IPS DF 19.7 (cell line): ENCODE results near the gene GRIK2.
"Not testable (repeated sequence)": the region's sequence is repeated elsewhere in the genome, so short reads cannot be mapped to it uniquely, and the experiment has no call there.

ENCODE experiments used
- DNase-seq: peaks from one replicate; pipeline ENCODE4 v3.0.0-alpha.2; 2013; ENCODE audit warnings: low read depth, low spot score

GRIK2 gene

DNA sequence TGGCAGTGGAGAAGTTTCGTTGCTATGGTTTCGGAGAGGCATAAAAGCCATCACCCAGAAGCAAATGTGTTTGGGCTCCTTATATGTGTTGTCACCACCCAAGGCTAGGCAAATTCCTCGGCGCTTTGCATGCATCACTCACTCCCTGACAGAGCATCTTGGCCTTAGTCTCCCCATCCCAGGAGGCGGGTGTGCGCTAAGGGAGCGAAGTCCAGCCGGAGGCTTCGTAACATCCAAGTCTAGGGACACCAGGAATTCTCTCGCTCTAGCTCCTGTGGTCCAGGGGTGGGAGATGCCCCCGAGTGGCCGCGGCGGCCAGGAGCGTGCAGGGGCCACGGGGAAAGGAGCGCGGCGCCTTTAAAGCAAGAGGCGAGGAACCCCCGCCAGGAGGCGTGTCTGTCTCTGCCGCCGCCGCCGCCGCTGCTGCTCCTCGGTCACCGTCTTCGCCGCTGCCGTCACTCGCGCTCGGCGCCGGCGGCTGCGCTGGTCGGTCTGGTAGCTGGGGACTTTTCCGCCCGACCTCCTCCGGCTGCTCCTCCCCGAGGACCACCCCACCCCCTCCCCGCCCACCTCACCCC, at the start of gene GRIK2:
Gene GRIK2 (plus strand): TSS at position 458 of the 578 bp plus-strand sequence.
- DNase-seq = no peak

DNA sequence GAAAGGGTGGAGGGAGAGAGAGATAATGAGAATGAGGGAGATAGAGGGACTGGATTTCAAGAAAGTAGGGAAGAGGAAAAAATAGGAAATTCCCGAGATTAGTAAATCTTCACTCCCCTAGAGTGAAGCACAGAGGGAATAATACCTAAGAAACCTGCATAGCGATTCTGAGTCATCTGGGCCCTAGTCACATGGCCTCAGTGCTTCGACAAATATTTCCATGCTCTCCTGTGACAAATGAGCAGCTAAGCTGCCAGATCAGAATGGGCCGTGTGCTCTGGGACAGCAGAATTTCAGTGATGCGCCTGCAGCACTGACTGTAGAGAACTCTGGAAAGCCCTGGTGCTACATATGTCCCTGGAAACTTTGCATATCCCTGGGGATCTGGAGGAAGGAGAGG, 48.6 kb upstream of the GRIK2 start:
- no peak for DNase-seq

DNA sequence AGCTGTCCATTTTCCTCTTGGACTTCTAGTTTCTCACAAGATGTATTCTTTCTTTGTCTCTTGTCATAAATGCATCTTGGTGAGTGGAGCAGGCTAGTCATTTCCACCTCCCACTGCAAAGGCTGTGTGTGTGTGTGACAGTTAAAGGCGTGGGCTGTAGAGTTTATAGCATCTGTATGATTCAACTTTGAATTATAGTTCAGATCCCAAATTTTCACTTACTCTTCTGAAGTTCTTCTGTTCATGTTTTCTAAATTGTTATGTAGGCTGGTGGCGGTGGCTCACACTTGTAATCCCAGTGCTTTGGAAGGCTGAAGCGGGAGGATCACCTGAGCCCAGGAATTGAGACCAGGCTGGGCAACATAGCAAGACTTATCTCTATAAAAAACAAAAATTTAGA, 44.7 kb upstream of the GRIK2 start:
- DNase-seq = no peak

DNA sequence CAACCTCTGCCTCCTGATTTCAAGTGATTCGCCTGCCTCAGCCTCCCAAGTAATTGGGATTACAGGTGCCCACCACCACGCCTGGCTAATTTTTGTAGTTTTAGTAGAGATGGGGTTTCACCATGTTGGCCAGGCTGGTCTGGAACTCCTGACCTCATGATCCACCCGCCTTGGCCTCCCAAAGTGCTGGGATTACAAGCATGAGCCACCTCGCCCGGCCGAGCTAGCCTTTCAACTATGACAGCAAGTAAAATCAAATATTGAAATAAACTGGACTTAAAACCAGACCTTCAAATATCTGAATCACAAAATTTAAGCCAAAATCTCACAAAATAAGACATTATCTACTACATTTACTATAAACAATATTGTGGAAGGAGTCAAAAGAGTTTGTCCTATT, 42.9 kb upstream of the GRIK2 start:
- DNase-seq = not testable (repeated sequence)

DNA sequence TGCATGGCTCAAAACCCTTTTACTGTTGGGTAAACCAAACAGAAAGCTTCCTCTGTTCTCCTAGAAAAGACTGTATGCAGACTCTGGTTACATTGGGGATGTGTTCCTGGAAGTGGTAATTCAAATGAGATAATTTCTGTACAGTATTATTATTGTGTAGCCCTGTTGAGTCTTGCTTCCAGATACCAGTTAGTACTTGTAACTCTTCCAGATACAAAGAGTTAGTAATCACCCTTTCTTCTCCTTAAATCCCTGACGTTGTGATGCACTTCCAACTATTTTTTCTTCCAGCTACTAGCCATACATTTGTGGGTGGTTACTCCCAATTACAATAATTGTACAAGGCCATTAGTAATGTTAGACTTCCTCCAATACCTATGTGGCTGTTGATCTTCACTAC, 42.3 kb upstream of the GRIK2 start:
- no peak for DNase-seq

DNA sequence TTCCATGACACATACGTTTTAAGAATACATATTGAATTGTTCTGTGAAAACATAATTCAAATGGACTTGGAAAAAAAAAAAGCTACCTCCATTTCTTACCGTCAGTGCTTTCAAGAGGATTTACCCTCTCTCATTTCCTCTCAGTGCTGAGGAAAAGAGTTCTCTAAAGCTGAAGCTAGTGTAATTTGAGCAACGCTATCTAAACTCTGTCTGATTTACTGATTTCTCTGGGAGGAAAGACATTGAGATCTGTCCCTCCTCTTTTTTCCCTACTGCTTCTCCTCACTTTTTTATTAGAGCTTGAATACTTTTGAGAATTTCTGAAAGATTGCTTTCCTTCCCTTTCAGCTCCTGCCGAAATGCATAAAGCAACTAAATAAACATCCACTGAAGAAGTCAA, 41.2 kb upstream of the GRIK2 start:
- DNase-seq = no peak

DNA sequence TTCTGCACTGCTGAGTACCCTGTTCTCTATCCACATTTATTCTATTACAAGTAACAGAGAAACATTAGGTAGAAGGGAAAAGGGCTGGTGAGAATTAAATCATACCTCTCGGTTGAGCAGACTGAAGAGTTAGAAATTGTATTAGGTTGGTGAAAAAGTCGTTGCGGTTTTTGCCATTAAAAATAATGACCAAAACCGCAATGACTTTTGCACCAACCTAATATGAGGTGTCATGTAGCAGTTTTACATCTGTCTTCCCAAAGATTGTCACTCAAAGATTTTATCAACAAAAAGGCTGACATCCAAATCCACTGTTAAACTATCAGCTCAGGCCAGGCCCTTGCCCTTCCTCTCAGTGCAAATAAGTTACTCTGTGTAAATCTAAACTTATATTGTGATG, 28.3 kb upstream of the GRIK2 start:
- no peak for DNase-seq

DNA sequence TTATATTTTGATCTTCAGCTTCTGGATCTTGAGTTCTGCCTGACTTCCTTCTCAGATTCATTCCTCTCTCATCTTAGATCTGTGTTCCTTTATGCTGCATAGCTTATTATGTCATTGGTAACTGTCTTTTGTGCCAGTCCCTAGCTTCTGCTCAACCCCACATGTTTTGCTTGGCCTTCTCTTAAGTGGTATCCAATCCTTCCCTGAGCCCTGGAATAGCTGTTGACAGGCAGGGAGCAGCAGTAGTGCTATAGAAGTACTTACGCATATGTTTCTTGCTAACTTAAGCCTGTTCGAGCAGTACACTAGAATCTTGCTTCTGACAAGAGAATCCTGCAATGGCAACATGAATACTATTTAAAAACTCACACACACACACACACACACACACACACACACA, 13.6 kb upstream of the GRIK2 start:
- no peak for DNase-seq

DNA sequence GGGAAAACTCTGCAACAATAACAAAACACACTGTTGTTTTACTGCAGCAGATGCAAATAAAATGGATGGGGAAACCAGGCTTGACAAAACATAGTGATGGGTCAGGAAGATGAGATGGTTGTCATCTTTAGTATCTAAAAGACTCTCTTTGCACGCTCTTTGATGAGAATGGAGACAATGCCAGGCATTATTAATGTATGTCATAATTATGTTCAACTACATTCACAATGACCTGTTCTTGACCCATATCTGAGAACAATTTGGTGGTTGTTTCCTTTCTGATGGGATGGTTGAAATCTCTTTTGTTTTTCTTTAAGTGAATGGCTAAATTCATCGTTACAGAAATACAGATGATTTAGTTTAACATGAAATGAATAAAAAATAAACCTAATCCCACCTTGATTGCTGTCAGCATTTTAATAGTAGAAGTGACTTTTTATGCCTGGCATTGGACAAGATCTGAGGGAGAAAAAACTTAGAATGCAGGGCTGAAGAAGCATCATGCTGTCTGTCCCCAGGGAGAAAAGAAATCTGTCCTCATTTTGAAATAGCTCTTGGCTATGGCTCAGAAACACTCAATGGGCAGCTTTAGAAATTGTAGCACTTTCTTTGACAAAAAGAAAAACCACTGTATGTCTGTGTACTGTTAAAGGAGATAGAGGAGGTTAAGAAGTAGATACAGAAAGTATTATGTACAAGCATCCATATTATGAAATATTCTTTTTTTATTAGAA, 12.4 kb upstream of the GRIK2 start:
- DNase-seq = no peak

DNA sequence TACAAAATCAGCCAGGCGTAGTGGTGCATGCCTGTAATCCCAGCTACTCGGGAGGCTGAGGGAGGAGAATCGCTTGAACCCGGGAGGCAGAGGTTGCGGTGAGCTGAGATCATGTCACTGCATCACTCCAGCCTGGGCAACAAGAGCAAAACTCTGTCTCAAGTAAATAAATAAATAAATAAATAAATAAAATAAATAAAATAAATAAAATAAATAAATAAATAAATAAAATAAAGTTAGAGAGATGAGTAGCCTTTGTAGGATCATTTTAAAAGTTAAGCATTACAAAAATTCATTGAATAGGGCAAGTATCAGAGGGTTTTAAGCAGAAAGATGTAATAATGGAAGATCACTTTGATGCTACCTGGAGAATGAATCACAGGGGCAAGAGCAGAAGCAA, 9.8 kb upstream of the GRIK2 start:
- DNase-seq = not testable (repeated sequence)

DNA sequence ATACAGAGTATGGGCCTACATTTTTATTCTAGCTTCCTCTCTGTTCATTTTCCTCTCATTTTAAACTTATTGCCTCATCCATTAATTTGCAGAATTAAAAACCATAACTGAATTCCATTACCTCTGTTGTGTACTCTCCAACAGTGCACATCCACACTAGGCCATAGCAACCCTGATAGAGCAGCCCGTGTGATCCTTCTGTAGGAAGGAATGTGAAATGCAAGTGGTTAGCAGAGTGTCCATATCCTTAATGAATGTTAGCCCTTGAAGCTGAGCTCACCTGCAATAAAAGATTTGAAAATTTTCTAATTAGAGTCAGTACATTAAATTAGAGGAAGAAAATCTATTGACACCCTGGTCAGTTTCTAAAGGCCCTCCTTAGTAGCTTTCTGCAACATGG, 6.5 kb upstream of the GRIK2 start:
- no peak for DNase-seq

DNA sequence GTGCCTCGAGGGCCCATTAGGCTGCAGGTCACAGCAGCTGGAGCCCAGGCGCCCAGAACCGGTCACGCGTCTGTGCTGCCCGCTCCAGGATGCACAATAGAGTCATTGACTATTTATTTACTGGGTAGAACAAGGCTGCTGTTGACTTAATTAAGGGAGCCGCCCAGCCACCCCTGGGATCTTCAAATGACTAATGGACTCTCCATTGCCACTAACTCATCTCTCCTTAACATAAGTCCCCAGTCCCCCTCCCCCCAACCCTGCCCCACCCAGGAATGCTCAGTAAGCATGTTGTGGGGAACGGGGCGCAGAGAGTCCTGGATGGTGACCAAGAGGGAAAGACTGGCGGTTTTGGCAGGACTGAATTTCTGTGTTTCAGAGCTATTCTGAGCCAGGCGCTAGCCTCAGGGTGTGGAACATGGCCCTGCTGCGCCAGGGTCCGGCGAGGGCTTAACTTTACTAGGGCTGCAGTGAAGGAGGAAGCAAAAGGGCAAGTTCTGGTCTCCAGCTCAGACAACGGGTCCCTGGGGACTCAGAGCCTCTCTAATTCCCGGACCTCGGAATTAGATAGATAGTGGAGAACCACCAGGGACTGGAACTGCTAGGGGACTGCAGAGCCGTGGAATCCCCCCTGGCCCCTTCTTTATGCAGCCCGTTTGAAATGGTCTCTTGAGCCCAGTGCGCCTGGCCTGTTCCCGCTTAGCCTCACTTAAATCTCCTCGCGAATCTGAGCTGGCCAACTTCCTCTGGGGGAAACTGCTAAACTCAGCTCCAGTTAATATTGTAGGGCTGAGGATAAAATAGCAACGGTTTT, 1.5 kb upstream of the GRIK2 start:
- DNase-seq = no peak

DNA sequence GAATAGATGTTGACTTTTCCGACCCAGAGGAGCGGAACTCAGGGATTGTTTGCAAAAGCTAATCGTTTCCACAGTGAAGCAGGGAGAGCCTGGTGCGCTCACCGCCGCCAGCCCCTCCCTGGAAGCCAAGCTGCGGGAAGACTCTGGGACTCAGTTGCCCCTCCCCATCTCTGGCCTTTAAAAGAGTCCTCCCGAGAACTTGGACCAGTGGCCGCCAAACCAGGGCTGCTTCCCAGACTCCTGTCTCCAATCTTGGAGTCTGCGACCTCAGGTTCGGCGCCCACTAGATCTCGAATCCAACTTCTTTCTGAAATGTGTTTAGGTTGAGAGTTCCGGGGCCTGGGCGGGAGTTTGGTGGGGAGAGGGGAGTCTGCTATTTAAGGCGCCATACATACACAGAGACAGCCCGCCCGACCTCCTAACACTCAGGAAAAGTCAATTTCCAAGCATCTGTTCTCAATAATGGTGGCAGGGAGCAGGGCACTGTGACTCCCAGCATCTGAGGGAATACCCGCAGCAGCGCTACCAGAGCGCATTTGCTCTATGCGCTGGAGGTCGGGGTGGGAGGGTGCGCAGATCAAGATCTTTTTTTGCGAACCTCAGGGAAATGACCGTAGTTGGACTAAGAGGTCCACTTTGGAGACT, 800 bp upstream of the GRIK2 start:
- no peak for DNase-seq

DNA sequence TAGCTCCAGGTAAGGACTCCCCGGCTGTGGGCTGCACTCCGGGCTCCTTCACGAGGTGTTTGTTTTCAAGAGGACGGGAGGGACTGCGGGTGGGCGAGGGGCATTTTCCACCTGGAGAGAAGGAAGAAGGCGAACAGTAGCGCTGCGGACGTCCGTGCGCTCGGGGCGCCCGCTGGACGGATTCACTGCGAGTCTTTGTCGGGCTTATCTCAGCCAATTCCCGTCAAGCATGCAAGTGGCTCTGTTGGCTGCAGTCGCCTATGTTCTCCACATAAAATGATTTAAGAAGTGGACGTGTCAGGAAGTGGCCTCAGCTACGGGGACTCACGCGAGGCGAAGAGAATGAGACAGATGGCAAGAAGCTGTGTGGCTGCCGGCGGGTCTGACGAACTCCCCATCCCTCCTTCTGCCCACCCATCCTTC, 332 bp downstream of the GRIK2 start:
- no peak for DNase-seq

DNA sequence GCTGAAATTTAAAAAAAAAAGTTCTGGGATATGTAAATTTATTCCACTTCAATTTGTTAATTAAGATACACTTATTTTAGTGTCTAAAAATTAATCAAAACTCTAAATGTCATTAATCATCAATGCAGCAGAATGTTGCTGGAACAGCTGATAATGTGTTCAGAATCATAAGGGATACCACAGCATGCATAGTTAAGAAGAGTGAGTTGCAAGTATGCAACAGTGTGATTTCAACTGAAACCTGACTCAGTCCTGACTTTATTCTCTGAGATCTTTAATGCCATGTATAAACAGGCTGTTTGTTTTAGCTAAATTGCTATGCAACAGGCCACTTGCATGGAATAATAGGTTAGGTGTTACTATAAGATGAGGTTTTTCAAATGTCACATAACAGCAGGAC, 1.4 kb downstream of the GRIK2 start:
- no peak for DNase-seq

DNA sequence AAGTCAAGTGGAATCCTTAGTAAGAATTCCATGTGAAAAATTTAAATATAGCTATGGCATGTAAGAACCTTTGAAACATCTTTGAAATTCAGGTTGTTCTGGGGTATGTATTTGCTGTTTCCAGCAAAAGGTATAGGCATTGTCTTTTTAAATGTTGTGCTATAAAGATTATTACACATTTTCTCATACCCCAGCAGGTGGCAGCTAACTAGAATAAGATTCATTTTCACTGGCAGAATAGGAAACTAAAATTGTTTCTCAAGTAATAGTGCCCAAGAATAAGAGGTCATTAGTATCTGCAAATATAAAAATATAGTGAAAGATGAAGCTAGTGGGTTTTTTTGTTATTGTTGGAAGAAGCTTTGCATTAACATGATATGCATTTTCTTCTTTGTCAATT, 1.8 kb downstream of the GRIK2 start:
- no peak for DNase-seq

DNA sequence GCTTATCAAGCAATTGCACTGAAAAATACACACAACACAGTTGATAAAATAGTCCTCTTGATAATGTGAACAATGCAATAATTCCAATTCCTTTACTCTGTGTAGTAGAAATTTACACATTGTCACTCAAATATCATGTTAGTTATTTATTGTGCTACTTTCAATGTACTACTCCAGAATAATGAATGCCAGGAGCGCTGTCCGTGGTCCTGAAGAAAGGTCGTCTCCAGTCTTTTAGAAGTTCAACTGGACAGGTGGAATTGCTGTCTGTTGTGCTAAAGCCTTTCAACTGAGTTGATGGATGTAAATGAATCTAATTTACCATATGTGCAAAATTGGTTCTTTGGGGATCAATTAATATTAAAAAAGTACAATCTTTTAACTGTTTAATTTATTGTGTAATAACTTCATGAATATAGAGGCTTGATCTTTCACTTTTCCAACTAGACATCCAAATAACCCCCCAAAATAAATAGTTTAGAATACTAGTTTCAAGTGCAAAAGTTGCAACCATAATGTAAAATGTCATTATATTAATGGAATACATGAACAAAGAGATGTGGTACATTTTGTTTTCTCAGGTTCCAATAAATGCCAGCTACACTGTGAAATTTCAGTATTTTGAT, 3.2 kb downstream of the GRIK2 start:
- no peak for DNase-seq

DNA sequence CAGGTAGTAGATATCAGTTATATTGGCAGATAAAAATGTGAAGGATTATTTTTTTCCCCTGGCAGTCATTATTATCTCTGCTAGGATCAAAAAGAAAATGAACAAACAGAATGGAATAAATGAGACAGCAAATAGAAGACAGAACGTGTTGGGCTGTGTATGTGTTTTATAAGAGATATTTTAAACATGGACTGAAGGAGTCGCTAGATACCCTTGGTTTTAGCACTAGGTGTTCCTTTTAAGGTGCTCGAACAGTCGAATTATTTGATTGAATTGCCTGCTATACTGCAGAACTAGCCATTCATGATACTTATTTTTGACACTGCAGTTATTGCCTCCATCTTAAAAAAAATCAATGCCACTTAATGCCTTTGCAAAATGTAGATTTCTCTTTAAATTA, 3.7 kb downstream of the GRIK2 start:
- no peak for DNase-seq

DNA sequence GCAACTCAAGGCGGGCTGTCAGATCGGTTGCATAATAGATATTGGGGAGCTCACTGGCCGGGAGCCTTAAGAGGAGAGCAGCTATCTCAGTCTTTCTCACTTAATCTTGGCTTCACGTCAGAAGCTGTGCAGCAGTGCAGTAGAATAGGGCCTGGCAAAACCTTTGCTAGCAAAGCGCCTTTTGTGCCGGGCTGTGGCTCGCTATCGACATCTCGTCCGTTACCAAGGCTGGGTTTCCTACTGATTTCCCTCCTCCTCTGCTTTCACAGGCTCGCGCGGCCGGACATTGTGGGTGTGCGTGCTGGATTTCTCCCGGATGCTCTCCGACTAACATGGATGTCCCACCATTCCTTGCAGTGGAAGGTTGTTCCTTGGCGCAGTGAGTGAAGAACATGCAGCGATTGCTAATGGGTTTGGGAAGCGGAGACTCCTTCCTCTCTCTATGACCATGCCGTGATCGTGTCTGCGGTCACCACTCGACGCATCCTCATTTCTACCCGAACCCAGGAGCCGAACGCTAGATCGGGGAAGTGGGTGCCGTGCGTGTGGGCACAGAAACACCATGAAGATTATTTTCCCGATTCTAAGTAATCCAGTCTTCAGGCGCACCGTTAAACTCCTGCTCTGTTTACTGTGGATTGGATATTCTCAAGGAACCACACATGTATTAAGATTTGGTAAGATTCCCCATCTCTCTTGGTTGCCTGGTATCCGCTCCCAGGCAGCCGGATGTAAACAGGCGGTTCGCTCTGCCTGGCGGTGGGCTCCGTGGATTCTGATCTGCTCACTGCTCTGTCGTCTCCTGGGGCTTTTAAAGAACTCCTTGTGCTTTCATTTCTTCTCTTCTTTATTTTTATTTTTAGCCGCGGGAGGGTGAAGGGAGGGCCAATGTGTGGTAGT, 5.5 kb downstream of the GRIK2 start:
- DNase-seq = no peak

DNA sequence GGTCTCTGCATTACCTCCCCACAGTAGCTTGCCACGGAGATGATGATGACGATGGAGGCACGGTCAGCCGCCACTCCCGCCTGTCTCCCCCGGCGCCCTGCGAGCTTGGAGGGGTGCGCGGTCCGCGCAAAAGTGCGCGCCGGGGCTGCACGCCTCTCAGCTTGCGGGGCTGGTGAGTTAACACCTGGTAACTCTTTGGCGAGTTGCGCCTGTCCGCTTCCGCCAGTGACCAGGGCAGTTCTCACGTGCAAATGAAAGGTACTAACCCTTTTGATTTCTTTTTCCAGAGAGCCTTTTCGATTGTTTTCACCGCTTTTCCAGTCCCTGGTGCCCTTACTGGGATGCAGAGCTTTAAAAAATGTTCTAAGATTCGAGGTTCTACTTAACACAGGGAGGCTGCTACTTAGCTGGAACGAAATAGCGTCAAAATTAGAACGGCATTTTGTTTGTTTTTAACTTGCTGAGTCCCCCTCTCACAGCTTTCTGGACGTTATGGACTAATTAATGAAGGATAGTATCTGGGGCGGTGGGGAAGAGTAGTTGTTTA, 6.2 kb downstream of the GRIK2 start:
- DNase-seq = no peak
